ENCODE results near the gene ATXN7L2. TPM values are rescaled to one million over a fixed set of nuclear protein-coding genes. Genes with fewer than 3 reads are reported as not detected.

ATXN7L2 gene
- total RNA-seq, 1 donor from 2014 or later = 2.6 TPM

- no peak for DNase-seq
These were observed 44.4 kb downstream of the ATXN7L2 start for GRCh38 chr1:109527846-109528695.

DNA sequence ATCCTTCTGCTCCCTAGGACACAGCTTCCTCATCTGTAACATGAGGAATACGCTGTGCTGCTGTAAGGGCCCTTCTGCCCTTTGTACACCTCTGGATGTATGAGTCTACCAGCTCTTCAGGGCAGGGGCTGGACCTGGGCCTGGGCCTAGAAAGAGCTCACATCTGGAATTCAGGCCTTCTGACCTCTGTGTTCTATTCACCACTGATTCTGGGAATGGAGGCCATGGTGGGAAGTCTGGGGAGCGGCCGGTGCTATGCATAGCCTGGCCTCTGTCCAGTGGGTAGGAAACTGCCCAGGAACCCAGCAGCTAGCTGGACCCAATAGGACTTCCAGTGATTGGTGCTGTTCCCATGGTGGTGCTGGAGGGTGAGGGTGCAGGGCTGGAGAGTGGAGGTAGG is 45.0 kb downstream of the ATXN7L2 start:
- DNase-seq = no peak

GRCh38 chr1:109529881-109530456 is 46.3 kb downstream of the ATXN7L2 start:
- no peak for DNase-seq

DNA sequence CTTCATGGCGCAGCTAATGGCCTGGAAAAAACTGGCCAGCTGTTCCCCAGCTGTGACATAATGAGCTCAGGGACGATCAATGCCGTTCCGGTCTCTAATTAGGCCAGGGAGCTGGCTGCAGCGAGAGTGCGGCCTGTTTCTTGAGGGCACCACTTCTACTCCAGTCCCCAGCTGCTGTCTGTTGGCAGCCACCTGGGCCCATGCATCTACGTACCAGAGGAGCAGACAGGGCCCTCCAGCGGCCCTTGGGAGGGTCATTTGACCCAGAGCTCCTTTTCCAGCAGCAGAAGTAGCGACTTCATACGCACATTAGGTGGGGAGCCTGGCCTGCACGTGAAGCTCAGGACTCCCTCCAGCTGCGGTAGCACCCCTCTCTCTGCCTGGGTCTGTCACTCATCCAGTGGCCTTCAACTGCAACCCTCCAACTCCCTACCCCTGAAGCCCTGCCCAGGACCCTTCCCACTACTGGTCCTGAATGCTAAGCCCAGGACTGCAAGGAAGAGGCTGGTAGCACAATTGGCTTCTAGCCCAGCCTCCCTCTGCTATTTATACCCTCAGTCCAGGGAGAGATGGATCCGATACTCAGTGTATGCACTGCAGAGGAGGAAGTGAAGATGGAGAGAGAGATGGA is 46.9 kb downstream of the ATXN7L2 start:
- DNase-seq = peak; percentile 39

DNA sequence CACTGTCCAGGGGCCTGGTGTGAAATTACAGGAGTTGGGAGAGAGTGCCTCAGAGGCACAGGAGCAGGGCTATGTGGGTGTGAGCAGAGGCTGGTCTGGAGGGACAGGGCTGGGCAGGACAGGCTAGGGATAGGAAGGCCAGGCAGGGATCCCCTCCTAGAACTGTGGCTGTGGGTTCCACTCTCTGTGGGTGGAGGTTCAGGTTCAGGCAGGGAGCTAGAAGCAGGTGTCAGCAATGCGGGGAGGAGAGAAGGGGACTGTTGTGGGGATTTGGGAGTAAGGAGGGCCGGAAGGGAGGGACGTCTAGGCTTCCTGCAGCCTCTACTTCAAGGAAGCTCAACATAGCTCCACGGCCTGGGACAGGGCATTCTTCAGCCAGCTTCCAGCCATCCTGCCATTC is 47.7 kb downstream of the ATXN7L2 start:
- no peak for DNase-seq

GRCh38 chr1:109531826-109532364 is 48.2 kb downstream of the ATXN7L2 start:
- no peak for DNase-seq

GRCh38 chr1:109532365-109533136 is 48.8 kb downstream of the ATXN7L2 start:
- DNase-seq = peak; percentile 75

- DNase-seq = no peak
These were observed 50.7 kb downstream of the ATXN7L2 start for GRCh38 chr1:109534307-109534858.

GRCh38 chr1:109535481-109535880 is 51.8 kb downstream of the ATXN7L2 start:
- DNase-seq = no peak

GRCh38 chr1:109535971-109536491 is 52.3 kb downstream of the ATXN7L2 start:
- DNase-seq = no peak

DNA sequence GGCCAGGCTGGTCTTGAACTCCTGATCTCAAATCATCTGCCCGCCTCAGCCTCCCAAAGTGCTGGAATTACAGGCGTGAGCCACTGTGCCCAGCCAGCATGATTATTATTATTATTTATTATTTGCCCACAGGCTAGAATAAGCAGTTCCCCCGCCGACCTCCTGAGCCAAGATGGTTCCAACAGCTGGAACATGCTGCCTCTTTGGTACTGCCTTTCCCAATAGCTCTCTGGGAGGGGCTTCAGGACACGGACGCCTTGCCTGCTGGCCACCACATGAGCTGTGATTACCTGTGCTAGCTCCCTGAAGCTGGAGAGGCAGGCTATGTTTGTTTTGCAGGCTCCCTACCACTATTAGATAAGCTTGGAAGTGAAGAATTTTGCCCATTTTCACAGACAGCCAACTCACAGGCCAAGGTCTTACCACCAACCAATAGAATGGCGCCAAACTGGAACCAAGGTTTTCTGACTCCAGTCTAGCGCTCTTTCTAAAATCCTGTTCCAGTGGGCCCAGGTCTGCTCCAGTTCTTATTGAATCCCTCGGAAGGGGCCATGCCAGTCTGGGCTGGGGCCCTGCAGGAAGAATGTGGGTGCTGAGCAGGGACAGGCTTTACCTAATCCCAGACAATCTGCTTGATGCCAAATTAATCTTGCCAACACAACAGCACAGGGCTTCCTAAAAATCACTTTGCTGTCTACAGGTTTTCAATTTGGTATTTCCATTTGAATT is 53.9 kb downstream of the ATXN7L2 start:
- DNase-seq = no peak

GRCh38 chr1:109538827-109539555 is 55.3 kb downstream of the ATXN7L2 start:
- no peak for DNase-seq

GRCh38 chr1:109539676-109540075 is 56.0 kb downstream of the ATXN7L2 start, which contains the start of gene GPR61:
Gene GPR61 (plus strand): TSS chr1:109539872. CDS start chr1:109543023, 3,151 bp downstream.
- no peak for DNase-seq

DNA sequence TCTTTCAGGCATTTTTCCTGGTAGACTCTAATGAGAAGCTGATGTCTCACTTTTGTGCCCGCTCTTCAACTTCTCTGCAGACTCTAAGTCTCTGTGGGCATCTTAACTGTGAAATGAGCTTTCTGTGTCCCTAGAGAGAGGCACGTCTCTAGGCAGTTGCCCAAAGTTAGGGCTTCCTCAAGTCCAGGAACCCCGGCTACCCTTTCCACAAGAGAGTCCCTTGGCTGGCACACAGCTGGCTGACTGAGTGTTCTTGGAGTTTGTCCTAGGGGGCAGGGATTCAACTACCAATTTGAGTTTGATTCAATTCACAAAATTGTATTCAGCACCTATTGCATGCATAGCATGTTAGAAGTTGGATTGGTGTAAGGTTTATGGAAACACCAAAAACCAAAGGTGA is 57.4 kb downstream of the ATXN7L2 start:
- no peak for DNase-seq

Other genes with a start within 250 kb of the ATXN7L2 start
- gene CELSR2, start 234.4 kb upstream of the ATXN7L2 start, total RNA-seq = 22.4 TPM
- 5.0 TPM for gene PSRC1, start 200.8 kb upstream of the ATXN7L2 start, total RNA-seq
- gene MYBPHL, start 176.9 kb upstream of the ATXN7L2 start, total RNA-seq = not detected
- 30.9 TPM for gene SORT1, start 86.0 kb upstream of the ATXN7L2 start, total RNA-seq
- gene PSMA5, start 57.5 kb upstream of the ATXN7L2 start, total RNA-seq = 24.6 TPM
- gene SYPL2, start 17.4 kb upstream of the ATXN7L2 start, total RNA-seq = 5.7 TPM
- gene CYB561D1, start 10.2 kb downstream of the ATXN7L2 start, total RNA-seq = 4.1 TPM
- gene AMIGO1, start 25.8 kb downstream of the ATXN7L2 start, total RNA-seq = 3.5 TPM
- gene GPR61, start 56.0 kb downstream of the ATXN7L2 start, total RNA-seq = under 0.01 TPM
- 11.8 TPM for gene GNAI3, start 64.7 kb downstream of the ATXN7L2 start, total RNA-seq
- not detected for gene GNAT2, start 135.7 kb downstream of the ATXN7L2 start, total RNA-seq
- gene AMPD2, start 135.9 kb downstream of the ATXN7L2 start, total RNA-seq = 29.9 TPM
- 10.2 TPM for gene GSTM4, start 172.2 kb downstream of the ATXN7L2 start, total RNA-seq
- gene GSTM2, start 184.2 kb downstream of the ATXN7L2 start, total RNA-seq = 68.4 TPM
- not detected for gene GSTM1, start 203.9 kb downstream of the ATXN7L2 start, total RNA-seq
- gene GSTM5, start 228.3 kb downstream of the ATXN7L2 start, total RNA-seq = 12.3 TPM